GM12891 (cell line): ENCODE results near the gene SLC35B1.

ENCODE experiments used
- POLR2A ChIP-seq: IDR thresholded peaks from 2 replicates; pipeline ENCODE4 v1.6.1; 2011; ENCODE audit warnings: low read depth, low read length, control low read depth
- POLR2AphosphoS5 ChIP-seq: IDR thresholded peaks from 2 replicates; pipeline ENCODE4 v1.6.1; 2011; ENCODE audit warnings: low read depth, low read length, control low read depth
- TAF1 ChIP-seq: IDR thresholded peaks from 2 replicates; pipeline ENCODE4 v1.6.1; 2011; ENCODE audit warnings: low read depth, low read length, control low read depth

DNA sequence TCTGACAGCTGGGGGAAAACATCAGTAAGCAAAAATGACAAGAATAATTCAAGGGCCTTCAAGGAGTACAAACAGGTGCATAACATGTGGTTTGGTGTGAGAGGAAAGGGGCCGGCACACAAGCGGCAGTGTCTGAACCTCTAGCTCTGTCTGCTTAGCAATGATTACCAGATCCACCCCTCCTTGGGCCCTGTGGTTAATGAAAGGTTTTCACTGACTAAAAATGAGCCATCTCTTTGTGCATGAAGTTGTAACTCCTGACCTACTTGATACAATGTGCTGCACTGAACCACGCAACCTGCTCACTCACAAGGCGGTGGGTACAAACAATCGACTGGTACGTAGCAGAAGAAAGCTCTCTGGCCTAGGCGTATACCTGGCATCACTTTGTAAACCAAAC is 41.0 kb upstream of the SLC35B1 start:
- peak; percentile 55; the same call in 1 of the 2 replicates for TF ChIP-seq POLR2A
- 0 out of 2 replicates have a peak, but pooled peaks have one; percentile 36 for TF ChIP-seq POLR2AphosphoS5
- no peak for TF ChIP-seq TAF1
